ENCODE measurements around the gene EXOC3L2.

- TF ChIP-seq CTCF (IDR thresholded peaks at IDR 0.05) = no peak
- no peak for TF ChIP-seq POLR2AphosphoS5 (IDR thresholded peaks at IDR 0.05; ENCODE audit: low read depth, low read length)
- no peak for TF ChIP-seq YY1 (IDR thresholded peaks at IDR 0.05; ENCODE audit: low read depth)
- TF ChIP-seq FOXM1 (IDR thresholded peaks at IDR 0.05; ENCODE audit: low read depth) = no peak
- no peak for TF ChIP-seq CHD2 (IDR thresholded peaks at IDR 0.05; ENCODE audit: low read length, partially characterized antibody)
- TF ChIP-seq MXI1 (IDR thresholded peaks at IDR 0.05; ENCODE audit: low read depth, low read length) = no peak
- no peak for TF ChIP-seq TAF1 (IDR thresholded peaks at IDR 0.05; ENCODE audit: borderline replicate concordance, low read depth, low read length)
- TF ChIP-seq, protein P1, sequence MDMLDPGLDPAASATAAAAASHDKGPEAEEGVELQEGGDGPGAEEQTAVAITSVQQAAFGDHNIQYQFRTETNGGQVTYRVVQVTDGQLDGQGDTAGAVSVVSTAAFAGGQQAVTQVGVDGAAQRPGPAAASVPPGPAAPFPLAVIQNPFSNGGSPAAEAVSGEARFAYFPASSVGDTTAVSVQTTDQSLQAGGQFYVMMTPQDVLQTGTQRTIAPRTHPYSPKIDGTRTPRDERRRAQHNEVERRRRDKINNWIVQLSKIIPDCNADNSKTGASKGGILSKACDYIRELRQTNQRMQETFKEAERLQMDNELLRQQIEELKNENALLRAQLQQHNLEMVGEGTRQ (IDR thresholded peaks at IDR 0.05; ENCODE audit: borderline replicate concordance, low read depth, low read length) = no peak
- TF ChIP-seq EP300 (IDR thresholded peaks at IDR 0.05; ENCODE audit: borderline replicate concordance in 1 of 2, low read depth in 1 of 2, low read length in 1 of 2) = no peak
- TF ChIP-seq RCOR1 (IDR thresholded peaks at IDR 0.05; ENCODE audit: low read length) = no peak
- TF ChIP-seq RAD21 (IDR thresholded peaks at IDR 0.05; ENCODE audit: low read length) = no peak
- TF ChIP-seq TCF12 (IDR thresholded peaks at IDR 0.05) = no peak
- TF ChIP-seq, protein P2, sequence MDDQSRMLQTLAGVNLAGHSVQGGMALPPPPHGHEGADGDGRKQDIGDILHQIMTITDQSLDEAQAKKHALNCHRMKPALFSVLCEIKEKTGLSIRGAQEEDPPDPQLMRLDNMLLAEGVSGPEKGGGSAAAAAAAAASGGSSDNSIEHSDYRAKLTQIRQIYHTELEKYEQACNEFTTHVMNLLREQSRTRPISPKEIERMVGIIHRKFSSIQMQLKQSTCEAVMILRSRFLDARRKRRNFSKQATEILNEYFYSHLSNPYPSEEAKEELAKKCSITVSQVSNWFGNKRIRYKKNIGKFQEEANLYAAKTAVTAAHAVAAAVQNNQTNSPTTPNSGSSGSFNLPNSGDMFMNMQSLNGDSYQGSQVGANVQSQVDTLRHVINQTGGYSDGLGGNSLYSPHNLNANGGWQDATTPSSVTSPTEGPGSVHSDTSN (IDR thresholded peaks at IDR 0.05) = no peak
These were observed 74.8 kb downstream of the EXOC3L2 start for GRCh38 chr19:45170146-45171106.
